Astrocyte (in vitro differentiated cells and primary cell): Measurements from ENCODE around the gene DIRAS1. TPM values are rescaled to one million over a fixed set of nuclear protein-coding genes. Genes with fewer than 3 reads are reported as not detected.
"Not testable (repeated sequence)": the region's sequence is repeated elsewhere in the genome, so short reads cannot be mapped to it uniquely, and the experiment has no call there.

Experiments
- DNase-seq: peaks from one replicate; pipeline ENCODE4 v3.0.0-alpha.2; 2010; ENCODE audit warnings: low read depth
- FAIRE-seq: peaks from 2 replicates; lab custom pipeline; 2011; peaks lifted over from hg19 to GRCh38; lab: Jason Lieb, UNC
- H2AFZ ChIP-seq: 2 replicates; pipeline ENCODE4 v1.6.0; 2012; ENCODE audit warnings: low read depth, low read length, inconsistent platforms
- H3K27ac ChIP-seq: 2 replicates; pipeline ENCODE4 v1.5.1; 2011; ENCODE audit warnings: low read depth, low read length, inconsistent platforms
- H3K27me3 ChIP-seq: 2 replicates; pipeline ENCODE4 v1.6.0; 2011; ENCODE audit warnings: low read length, inconsistent platforms; ENCODE audit not compliant: insufficient read depth
- H3K36me3 ChIP-seq: 2 replicates; pipeline ENCODE4 v1.5.1; 2011; ENCODE audit warnings: low read length, inconsistent platforms; ENCODE audit not compliant: insufficient read depth
- H3K4me1 ChIP-seq: 2 replicates; pipeline ENCODE4 v1.5.1; 2011; ENCODE audit warnings: low read length, inconsistent platforms; ENCODE audit not compliant: insufficient read depth
- H3K4me2 ChIP-seq: 2 replicates; pipeline ENCODE4 v1.6.0; 2012; ENCODE audit warnings: low read length, inconsistent platforms
- H3K4me3 ChIP-seq: 2 replicates; pipeline ENCODE4 v1.5.1; 2011; ENCODE audit warnings: low read depth, mild to moderate bottlenecking, low read length, inconsistent platforms; ENCODE audit not compliant: insufficient read depth
- H3K79me2 ChIP-seq: 2 replicates; pipeline ENCODE4 v1.6.0; 2012; ENCODE audit warnings: mild to moderate bottlenecking, low read length, inconsistent platforms; ENCODE audit not compliant: insufficient read depth
- H3K9ac ChIP-seq: 2 replicates; pipeline ENCODE4 v1.6.0; 2012; ENCODE audit warnings: mild to moderate bottlenecking, low read length, inconsistent platforms
- H3K9me3 ChIP-seq: 2 replicates; pipeline ENCODE4 v1.5.1; 2012; ENCODE audit warnings: low read depth, mild to moderate bottlenecking, low read length, inconsistent platforms; ENCODE audit not compliant: insufficient read depth
- H4K20me1 ChIP-seq: 2 replicates; pipeline ENCODE4 v1.6.0; 2012; ENCODE audit warnings: low read length, inconsistent platforms; ENCODE audit not compliant: insufficient read depth
- H3K27ac Mint-ChIP-seq: one replicate; pipeline ENCODE4 v1.8.0; 2021; ENCODE audit warnings: mild to moderate bottlenecking, mixed read lengths; ENCODE audit not compliant: unreplicated experiment
- H3K27me3 Mint-ChIP-seq: one replicate; pipeline ENCODE4 v1.8.0; 2021; ENCODE audit warnings: low read depth, mixed read lengths; ENCODE audit not compliant: unreplicated experiment
- H3K36me3 Mint-ChIP-seq: one replicate; pipeline ENCODE4 v1.8.0; 2021; ENCODE audit warnings: low read depth, mixed read lengths; ENCODE audit not compliant: unreplicated experiment
- H3K4me1 Mint-ChIP-seq: one replicate; pipeline ENCODE4 v1.8.0; 2021; ENCODE audit warnings: low read depth, mixed read lengths; ENCODE audit not compliant: unreplicated experiment
- H3K4me3 Mint-ChIP-seq: one replicate; pipeline ENCODE4 v1.8.0; 2021; ENCODE audit warnings: mild to moderate bottlenecking, moderate library complexity, mixed read lengths; ENCODE audit not compliant: unreplicated experiment
- H3K9me3 Mint-ChIP-seq: one replicate; pipeline ENCODE4 v1.8.0; 2021; ENCODE audit warnings: mild to moderate bottlenecking, mixed read lengths; ENCODE audit not compliant: unreplicated experiment
- CTCF ChIP-seq: IDR thresholded peaks from 2 replicates; pipeline ENCODE4 v1.5.1; 2011; ENCODE audit warnings: low read depth, mild to moderate bottlenecking, inconsistent platforms, low read length, moderate library complexity; ENCODE audit not compliant: insufficient read depth
- EZH2 ChIP-seq: IDR thresholded peaks from 2 replicates; pipeline ENCODE4 v1.6.1; 2012; ENCODE audit warnings: mild to moderate bottlenecking, low read length, inconsistent platforms; ENCODE audit not compliant: insufficient read depth
- total RNA-seq: library from RNA; stranded (reverse); gene quantifications from 2 replicates; pipeline ENCODE4 v1.2.1, GENCODE V29; 2021

The DIRAS1 gene
- total RNA-seq, 1 donor from 2014 or later, result 5.9 TPM

GRCh38 chr19:2683430-2684003 is 37.7 kb downstream of the DIRAS1 start:
- Histone ChIP-seq H3K79me2 (no peaks in the 10 kb centered on the region), H3K27me3 (no peaks in the 10 kb centered on the region), H3K4me3 (no peak overlapping the region), H3K4me2 (no peak overlapping the region), H3K9me3 (no peaks in the 10 kb centered on the region), H4K20me1 (no peaks in the 10 kb centered on the region), H3K36me3 (no peaks in the 10 kb centered on the region), H3K4me1 (no peaks in the 10 kb centered on the region), H2AFZ (no peak overlapping the region), H3K27ac (no peak overlapping the region), H3K9ac (no peak overlapping the region)
- Mint-ChIP-seq H3K27ac (no peak overlapping the region), H3K4me1 (no peaks in the 10 kb centered on the region), H3K27me3 (peaks cover 14% of the 10 kb centered on the region), H3K4me3 (no peak overlapping the region), H3K36me3 (peaks cover 9% of the 10 kb centered on the region), H3K9me3 (peaks cover 11% of the 10 kb centered on the region)
- TF ChIP-seq EZH2, result no peak
- DNase-seq, result no peak
- no peak for FAIRE-seq

GRCh38 chr19:2680808-2681207 is 40.4 kb downstream of the DIRAS1 start:
- Histone ChIP-seq H3K79me2 (no peaks in the 10 kb centered on the region), H4K20me1 (no peaks in the 10 kb centered on the region), H3K4me3 (no peak overlapping the region), H3K9ac (no peak overlapping the region), H3K4me2 (no peak overlapping the region), H2AFZ (no peak overlapping the region), H3K27ac (no peak overlapping the region), H3K36me3 (no peaks in the 10 kb centered on the region), H3K27me3 (peaks cover 6% of the 10 kb centered on the region), H3K4me1 (no peaks in the 10 kb centered on the region), H3K9me3 (no peaks in the 10 kb centered on the region)
- peaks cover 26% of the 10 kb centered on the region for H3K27me3 Mint-ChIP-seq
- H3K9me3 Mint-ChIP-seq, result peaks cover 7% of the 10 kb centered on the region
- FAIRE-seq (no peak), DNase-seq (no peak)
- TF ChIP-seq EZH2, result no peak
- TF ChIP-seq CTCF, result no peak
- H3K36me3 Mint-ChIP-seq, result peaks cover 9% of the 10 kb centered on the region
- no peak overlapping the region for H3K27ac Mint-ChIP-seq
- H3K4me1 Mint-ChIP-seq, result no peaks in the 10 kb centered on the region
- H3K4me3 Mint-ChIP-seq, result no peak overlapping the region

GRCh38 chr19:2679439-2679838 is 41.7 kb downstream of the DIRAS1 start:
- Histone ChIP-seq H3K4me3 (no peak overlapping the region), H2AFZ (no peak overlapping the region), H3K9me3 (no peaks in the 10 kb centered on the region), H3K27ac (no peak overlapping the region), H3K27me3 (peaks cover 17% of the 10 kb centered on the region), H3K36me3 (no peaks in the 10 kb centered on the region), H3K4me2 (no peak overlapping the region), H4K20me1 (no peaks in the 10 kb centered on the region), H3K4me1 (no peaks in the 10 kb centered on the region), H3K9ac (no peak overlapping the region), H3K79me2 (no peaks in the 10 kb centered on the region)
- Mint-ChIP-seq H3K36me3 (peaks cover 9% of the 10 kb centered on the region), H3K9me3 (peaks cover 7% of the 10 kb centered on the region), H3K4me1 (no peaks in the 10 kb centered on the region), H3K27ac (no peak overlapping the region), H3K27me3 (peaks cover 27% of the 10 kb centered on the region), H3K4me3 (no peak overlapping the region)
- DNase-seq (no peak), FAIRE-seq (no peak)
- no peak for TF ChIP-seq CTCF
- no peak for TF ChIP-seq EZH2

- H3K9ac ChIP-seq, H3K4me3 Mint-ChIP-seq, H3K4me2 ChIP-seq, H3K79me2 ChIP-seq, H3K9me3 Mint-ChIP-seq, H3K27ac Mint-ChIP-seq, H3K36me3 Mint-ChIP-seq, DNase-seq, H3K4me3 ChIP-seq, H3K9me3 ChIP-seq, H3K4me1 Mint-ChIP-seq, H3K27ac ChIP-seq, H3K4me1 ChIP-seq, H3K36me3 ChIP-seq, FAIRE-seq, H4K20me1 ChIP-seq, H2AFZ ChIP-seq: not testable (repeated sequence)
- H3K27me3 Mint-ChIP-seq, result peaks cover 27% of the 10 kb centered on the region
- H3K27me3 ChIP-seq, result peaks cover 20% of the 10 kb centered on the region
These were observed 42.2 kb downstream of the DIRAS1 start for GRCh38 chr19:2678948-2679347.
